GM10248 (cell line): ENCODE data around the gene B3GALT2.
"Not testable (repeated sequence)": the region's sequence is repeated elsewhere in the genome, so short reads cannot be mapped to it uniquely, and the experiment has no call there.

Experiments used
- CTCF ChIA-PET: fragments of 300-600 bp; sonication (Branson Sonifier 250); formaldehyde crosslinking; extraction: SDS; loops from one replicate; lab custom pipeline; 2021; ENCODE audit warnings: antibody characterized with exemption; lab: Yijun Ruan, JAX
- POLR2A ChIA-PET: fragments of 350-650 bp; sonication (Branson Sonifier 250); formaldehyde crosslinking; extraction: SDS; loops from one replicate; lab custom pipeline; 2020; ENCODE audit warnings: antibody characterized with exemption; lab: Yijun Ruan, JAX
- DNase-seq: peaks from one replicate; pipeline ENCODE4 v3.0.0; 2012; ENCODE audit errors: extremely low spot score
- CTCF ChIP-seq: IDR thresholded peaks from 2 replicates; pipeline ENCODE4 v1.5.1; 2012; ENCODE audit warnings: mild to moderate bottlenecking, low read depth; ENCODE audit errors: extremely low read depth, missing control alignments, control extremely low read depth

B3GALT2 gene

GRCh38 chr1:193199940-193200339 lies 13.5 kb upstream of the B3GALT2 start:
- no peak for DNase-seq
- CTCF ChIA-PET, result interaction anchor here (1.6 kb wide), 1 partner anchor 9 kb away, joined by 5 read pairs; no protein-coding TSS in a partner anchor
- TF ChIP-seq CTCF, result no peak
- POLR2A ChIA-PET, result no interaction called here

GRCh38 chr1:193192586-193192985 lies 6.2 kb upstream of the B3GALT2 start:
- CTCF ChIA-PET, result no interaction called here

GRCh38 chr1:193190096-193190744 lies 3.8 kb upstream of the B3GALT2 start:
- no peak for DNase-seq
- POLR2A ChIA-PET, result no interaction called here

More at GRCh38 chr1:193192586-193192985, 6.2 kb upstream of the B3GALT2 start:
- TF ChIP-seq CTCF, result no peak
- POLR2A ChIA-PET, result no interaction called here
- no peak for DNase-seq

GRCh38 chr1:193189442-193190095 lies 3.2 kb upstream of the B3GALT2 start:
- no peak for TF ChIP-seq CTCF
- ChIA-PET CTCF (interaction anchor here (1.3 to 1.5 kb wide), 3 partner anchors 17 to 382 kb away, joined by 3 to 5 read pairs (median 3); no protein-coding TSS in a partner anchor), POLR2A (no interaction called here)
- DNase-seq, result no peak

More at GRCh38 chr1:193190096-193190744, 3.8 kb upstream of the B3GALT2 start:
- peak; percentile 11 for TF ChIP-seq CTCF
- CTCF ChIA-PET, result interaction anchor here (1.3 to 1.5 kb wide), 3 partner anchors 16 to 383 kb away, joined by 3 to 5 read pairs (median 3); no protein-coding TSS in a partner anchor

GRCh38 chr1:193188915-193189314 lies 2.5 kb upstream of the B3GALT2 start:
- DNase-seq, CTCF ChIA-PET, POLR2A ChIA-PET: not testable (repeated sequence)

GRCh38 chr1:193187114-193187513 lies 701 bp upstream of the B3GALT2 start:
- DNase-seq, result no peak
- TF ChIP-seq CTCF, result no peak
- ChIA-PET POLR2A (no interaction called here), CTCF (interaction anchor here (0.9 to 1.4 kb wide), 5 partner anchors 14 to 152 kb away, joined by 3 to 7 read pairs (median 4); no protein-coding TSS in a partner anchor)

GRCh38 chr1:193185211-193185610 lies 1.2 kb downstream of the B3GALT2 start:
- no peak for DNase-seq
- ChIA-PET CTCF (interaction anchor here (1.4 to 2.4 kb wide), 2 partner anchors 10 to 153 kb away, joined by 3 to 11 read pairs; no protein-coding TSS in a partner anchor), POLR2A (no interaction called here)
- TF ChIP-seq CTCF, result no peak
